Hematopoietic multipotent progenitor cell treated with erythropoietin and hydrocortisone succinate and interleukin-3 and kit ligand, for 4 days (in vitro differentiated cells): ENCODE results near the gene KCNH5.
"Not testable (repeated sequence)": the region's sequence is repeated elsewhere in the genome, so short reads cannot be mapped to it uniquely, and the experiment has no call there.

Experiments
- DNase-seq: peaks from one replicate; pipeline ENCODE4 v3.0.0-alpha.2; 2015

KCNH5 gene

DNA sequence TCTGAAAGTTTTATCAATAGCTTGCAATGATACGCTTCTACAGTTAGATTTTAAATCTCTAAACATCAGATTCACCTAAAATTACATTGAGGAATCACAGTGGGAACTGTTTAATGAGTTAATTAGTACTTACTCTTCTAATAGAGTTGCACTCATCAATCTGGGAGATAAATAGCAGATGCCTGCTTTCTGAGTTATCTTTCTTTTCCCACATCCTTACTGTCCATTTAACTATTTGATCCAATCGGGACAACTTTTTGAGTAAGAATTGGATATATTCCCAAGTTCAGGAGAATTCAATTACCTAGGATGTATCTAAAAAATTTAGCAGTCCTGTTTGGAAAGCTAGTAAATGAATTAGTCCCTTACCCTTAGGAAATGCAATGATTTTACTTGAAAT is 162.3 kb downstream of the KCNH5 start:
- DNase-seq: no peak

DNA sequence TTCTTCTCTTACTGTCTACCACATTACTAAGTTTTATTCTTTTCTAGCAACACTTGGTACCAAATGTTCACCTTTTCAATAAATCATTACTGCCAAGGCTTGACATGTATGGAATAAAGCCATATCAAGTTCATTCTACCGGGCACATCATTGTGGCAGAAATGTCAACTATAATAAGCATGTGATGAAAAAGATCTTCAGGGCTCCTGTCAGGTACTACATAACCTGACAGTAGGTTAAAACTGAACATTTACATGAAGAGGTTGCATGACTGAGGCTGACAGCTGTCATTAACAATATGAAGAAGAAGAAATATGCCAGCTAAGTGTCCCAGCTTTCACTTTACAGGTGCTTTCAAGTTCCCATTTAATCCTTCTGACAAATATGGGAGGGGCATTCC is 178.9 kb downstream of the KCNH5 start:
- DNase-seq: no peak

DNA sequence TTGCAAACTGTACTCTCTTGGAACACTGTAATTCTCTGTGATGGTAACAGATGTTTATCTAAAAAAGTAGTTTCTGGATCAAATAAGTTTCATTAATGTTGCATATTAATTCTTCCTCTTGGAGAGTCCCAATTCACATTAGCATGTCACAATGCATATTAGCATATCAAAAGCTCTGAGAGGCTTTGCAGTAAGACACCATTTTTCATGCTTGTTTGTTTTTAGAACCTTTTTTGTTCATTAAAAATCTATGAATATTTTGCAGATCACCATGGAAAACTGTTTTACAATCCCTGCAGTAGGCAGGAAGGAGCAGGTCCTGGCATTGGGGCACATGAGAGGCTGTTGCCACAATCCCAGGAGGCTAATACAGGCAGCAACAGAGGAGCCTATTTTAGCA is 180.7 kb downstream of the KCNH5 start:
- no peak for DNase-seq

DNA sequence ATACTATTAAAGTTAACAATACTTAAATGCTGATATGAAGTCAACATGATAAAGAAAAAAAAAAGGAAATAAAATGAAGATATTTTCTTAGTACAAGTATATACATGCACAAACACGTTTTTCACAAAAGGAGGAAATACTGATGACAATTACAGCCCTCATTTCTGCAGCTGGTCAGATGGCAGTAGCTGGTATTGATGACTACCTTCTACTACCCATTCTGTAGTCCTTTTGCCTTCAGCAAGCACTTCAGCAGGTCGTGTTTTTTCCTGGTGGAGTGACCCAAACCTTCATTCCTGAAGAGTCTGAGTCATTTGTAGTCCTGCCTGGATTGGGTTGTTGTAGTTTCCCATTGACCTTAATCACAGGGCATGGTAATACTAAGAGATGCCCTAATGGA is 187.2 kb downstream of the KCNH5 start:
- not testable (repeated sequence) for DNase-seq

DNA sequence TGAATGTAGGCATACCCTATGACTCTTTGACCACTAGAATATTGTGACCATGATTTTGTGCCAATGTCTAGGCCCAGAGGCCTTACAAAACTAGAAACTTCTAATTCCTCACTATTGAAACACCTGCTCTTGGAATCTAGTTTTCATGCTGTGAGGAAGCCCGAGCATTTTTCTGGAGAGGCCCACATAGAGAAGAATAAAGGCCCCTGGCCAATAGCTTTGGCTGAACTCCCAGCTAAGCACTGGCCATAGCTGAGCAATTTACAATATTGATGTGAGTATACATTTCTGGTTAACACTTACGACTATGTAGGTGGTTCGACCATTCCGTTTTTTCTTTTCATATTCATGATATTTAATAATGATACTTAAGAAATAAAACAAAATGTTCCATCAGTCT is 190.3 kb downstream of the KCNH5 start:
- no peak for DNase-seq

DNA sequence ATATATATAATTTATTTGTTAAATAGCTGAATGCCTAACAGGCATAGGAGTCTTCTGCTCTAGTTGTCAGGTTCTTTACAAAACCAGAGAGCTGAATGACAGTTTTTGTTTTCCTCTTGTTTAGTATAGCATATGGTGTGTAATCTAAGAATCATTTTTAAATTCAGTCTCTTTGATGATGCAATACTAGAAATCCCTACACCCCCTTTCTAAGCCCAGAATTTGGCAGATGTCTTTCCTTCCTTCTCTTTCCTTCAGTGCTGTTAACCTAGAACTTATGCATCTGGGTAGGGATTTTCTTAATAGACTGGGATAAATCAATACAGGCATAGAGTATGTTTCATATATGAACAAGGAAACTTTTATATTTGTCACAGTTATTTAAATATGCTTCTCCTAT is 198.1 kb downstream of the KCNH5 start:
- DNase-seq: no peak

DNA sequence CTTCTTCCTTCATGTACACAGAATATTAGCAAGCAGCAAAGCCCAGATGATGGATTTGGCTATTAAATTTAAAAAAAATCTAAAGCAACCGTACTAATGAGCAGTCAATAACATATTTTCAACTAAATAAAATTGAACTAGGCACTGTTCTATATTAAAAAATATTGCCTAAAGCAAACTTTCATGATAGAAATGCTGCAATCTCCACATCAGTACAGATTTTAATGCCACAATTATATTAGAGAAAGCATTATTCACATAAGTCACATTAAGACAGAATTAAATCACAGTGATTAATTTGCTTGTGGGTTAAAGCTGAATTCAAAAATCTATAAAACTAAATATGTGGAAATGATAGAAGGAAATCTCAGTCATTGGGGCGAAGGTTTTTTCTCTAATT is 200.7 kb downstream of the KCNH5 start:
- no peak for DNase-seq

DNA sequence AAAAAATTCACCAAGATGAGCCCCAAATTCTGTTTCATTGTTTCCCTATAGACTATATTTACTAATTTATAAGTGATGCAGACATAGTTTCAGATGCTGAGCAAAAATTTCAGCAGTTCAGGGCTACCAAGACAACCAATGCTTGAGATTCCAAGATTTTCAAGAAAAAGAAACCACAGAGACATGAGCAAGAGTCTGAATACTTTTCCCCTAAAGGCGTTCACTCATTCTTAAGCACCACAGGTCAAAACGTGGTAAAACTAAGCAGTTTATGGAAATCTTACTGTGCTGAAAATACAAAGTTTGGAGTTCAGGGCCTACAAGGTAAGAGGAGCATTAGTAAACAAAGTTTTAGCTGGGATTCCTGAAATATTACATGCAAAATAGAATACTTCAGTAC is 221.2 kb downstream of the KCNH5 start:
- no peak for DNase-seq

DNA sequence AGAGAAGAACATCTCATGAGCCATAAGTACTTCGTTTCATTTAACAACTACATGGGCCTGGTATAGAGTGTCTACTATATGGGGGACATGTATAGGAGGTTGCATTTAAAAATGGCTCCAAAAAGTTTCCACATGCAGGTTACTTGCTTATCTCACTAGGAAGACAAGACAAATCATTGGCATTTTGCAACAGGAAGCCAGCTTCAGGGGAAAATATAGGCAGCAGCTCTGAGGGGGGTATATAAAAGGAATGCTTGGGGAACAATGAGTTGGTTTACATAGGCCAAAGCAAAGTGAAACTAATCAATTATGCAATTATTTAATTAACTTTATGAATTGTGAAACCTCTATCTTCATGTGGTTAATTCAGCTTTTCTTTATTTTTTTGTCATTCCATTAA is 225.3 kb downstream of the KCNH5 start:
- DNase-seq: no peak

DNA sequence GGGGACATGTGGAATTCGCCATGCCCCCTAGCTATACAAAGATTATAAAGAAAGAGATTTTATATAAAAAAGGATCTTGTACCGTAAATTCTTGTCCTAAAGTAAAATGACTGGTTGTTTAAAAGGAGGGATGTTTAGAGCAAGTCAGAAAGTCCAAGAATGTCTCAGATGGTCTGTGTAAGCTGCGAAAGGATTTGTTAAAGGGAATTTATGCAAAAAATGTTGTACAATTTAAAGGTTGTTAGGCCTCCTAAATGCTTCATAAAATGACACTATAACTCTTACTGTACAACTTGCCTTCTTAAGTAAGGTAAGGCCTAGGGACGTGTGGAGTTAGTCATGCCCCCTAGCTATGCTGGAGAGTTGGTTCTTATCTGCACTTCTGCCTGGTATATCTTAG is 237.6 kb downstream of the KCNH5 start:
- DNase-seq: no peak

DNA sequence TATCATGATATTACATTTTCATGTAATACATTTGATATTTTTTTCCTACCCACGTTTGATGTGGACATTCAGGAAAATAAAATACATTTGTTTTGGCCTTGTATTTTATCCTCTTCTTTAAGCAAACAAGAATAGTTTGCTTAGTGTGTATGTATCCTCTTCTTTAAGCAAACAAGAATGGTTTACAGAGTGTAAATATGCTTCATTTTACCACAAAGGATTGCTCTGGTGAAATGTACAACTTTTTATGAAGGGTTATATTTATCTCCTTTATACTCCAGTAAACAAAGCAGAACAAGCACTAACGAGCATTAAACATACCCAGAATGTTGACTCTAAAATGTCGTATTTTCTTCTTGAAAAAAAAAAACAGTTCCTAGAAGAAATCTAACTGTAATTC is 244.7 kb downstream of the KCNH5 start:
- no peak for DNase-seq

DNA sequence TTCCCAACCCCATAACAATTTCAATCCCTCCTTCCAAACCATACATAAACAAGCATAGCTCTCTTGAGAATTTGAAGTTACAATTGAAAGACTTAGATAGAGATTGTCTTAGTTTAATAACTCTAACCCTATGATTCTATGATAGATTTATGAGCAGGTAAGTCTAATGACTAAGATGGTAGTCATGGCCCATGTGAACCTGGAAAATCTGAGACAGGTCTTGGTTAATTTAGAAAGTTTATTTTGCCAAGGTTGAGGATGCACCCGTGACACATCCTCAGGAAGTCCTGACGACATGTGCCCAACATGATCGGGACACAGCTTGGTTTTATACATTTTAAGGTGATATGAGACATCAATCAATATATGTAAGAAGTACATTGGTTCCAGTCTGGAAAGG is 248.8 kb downstream of the KCNH5 start:
- DNase-seq: no peak

DNA sequence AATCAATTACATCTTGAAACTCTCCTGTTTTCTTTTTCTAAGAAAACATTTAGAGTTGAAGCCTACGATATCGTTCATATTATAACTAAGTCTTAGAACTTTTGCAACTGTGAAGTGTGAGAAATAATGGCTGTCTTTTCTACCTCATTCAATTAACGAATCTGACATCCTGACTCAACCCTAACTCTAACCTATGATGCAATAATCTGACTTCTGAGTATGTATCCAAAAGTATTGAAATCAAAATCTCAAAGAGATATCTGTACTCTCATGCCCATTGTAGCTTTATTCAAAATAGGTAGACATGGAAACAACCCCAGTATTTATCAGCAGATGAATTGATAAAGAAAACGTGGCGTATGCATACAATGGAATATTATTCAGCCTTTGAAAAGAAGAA is 252.7 kb downstream of the KCNH5 start:
- DNase-seq: no peak

DNA sequence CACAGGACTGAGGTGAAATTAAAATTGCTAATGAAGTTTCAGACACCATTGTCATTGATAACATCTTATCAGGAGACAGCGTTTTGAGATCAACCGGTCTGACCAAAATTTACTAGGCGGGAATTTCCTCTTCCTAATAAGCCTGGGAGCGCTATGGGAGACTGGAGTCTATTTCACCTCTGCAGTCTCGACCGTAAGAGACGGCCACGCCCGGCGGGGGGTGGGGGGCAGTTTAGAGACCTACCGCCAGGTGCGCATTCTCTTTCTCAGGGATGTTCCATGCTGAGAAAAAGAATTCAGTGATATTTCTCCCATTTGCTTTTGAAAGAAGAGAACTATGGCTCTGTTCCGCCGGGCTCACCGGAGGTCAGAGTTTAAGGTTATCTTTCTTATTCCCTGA is 263.9 kb downstream of the KCNH5 start:
- DNase-seq: not testable (repeated sequence)

DNA sequence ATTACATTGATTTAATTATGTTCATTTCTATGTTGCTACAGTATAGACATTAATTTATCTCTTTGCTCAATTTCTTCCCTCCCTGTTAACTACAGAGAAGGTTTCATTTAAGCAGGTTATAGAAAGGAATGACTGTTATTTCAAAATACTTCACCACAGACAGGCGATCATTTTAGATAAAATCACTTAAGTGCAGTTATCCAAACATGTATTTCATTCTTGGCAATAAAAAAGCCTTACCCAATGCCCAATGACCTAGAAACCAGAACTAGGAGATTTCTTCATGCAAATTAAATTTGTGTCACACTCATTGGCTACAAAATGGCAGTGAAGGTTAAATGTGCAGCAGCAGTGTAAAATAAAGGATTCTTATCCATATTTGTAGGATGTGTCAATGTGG is 266.4 kb downstream of the KCNH5 start:
- DNase-seq: no peak

DNA sequence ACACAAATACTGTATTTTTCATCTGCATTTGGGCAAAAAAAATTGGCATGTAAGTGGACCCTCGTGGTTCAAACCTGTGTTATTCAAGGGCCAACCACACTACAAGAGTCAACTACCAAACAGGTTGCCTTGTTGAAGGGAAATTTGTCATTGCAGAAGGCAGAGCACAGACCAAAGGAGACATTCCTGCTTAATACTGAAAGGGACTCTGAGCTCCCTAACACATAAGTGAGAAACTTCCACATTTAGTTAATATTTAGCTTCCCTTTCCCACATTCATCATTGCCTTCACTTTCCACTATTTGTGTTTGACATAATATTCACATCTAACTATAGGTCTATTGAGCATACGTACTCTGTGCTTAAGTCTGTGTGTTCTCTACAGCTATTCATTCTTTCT is 266.9 kb downstream of the KCNH5 start:
- DNase-seq: no peak

DNA sequence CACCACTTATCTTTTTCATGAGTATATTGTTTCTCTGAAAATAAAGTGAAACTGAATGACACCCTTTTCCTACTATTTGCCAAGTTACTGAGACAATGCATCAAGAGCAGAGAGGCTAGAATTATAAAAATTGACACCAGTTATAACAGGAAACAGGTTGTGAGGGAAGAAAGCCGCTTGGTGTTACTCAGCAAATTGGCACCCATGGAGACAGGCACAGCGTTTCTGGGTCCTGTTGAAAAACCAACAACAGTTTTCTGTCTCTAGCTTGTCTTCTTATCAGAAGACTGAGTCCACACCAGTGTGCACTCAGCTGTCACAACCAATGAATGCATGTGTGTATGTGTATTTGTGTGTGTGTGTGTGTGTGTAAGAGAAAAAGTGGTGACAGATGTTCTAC is 267.7 kb downstream of the KCNH5 start:
- no peak for DNase-seq

DNA sequence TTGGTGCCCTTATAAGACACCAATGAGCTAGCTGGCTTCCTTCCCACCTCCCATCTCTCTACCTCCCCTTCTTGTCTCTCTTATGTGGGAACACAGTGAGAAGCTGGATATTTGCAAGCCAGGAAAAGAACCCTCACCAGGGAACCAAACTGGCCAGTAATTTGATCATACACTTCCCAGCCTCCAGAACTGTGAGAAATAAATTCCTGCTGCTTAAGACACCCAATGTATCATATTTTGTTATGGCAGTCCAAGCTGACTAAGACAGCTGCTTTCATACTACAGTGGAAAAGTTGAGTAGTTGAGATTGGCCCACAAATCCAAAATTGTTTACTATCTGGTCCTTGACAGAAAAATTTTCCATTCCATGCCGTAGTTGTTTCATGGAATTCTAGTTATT is 269.0 kb downstream of the KCNH5 start:
- no peak for DNase-seq

DNA sequence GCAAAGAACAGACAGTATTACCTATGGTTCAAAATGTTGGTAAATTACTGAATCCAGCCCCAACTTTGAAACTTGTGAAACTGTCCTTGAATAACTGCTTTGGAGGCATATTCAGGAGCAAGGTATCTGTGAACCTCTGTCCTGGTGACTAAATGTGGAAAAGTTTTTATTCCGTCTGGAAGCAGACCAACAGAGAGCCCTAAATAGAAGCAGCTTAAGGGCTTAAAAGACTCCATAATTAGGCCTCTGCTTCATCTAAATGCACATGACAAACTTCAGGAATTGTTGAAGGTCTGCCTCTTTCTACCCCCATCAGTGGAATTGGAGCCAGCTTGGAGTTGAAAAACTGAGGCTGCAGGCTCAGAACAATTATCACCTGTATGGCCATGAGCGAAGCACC is 276.5 kb downstream of the KCNH5 start:
- DNase-seq: no peak

DNA sequence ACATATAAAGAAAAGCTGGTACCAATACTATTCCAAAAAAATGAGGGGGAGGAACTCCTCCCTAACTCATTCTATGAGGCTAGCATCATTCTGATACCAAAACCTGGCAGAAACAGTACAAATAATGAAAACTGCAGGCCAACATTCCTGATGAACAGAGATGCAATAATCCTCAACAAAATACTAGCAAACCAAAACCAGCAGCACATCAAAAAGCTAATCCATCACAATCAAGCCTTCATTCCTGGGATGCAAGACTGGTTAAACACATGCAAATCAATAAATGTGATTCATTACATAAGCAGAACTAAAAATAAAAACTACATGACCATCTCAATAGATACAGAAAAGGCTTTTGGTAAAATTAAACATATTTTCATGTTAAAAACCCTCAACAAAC is 281.3 kb downstream of the KCNH5 start:
- no peak for DNase-seq

DNA sequence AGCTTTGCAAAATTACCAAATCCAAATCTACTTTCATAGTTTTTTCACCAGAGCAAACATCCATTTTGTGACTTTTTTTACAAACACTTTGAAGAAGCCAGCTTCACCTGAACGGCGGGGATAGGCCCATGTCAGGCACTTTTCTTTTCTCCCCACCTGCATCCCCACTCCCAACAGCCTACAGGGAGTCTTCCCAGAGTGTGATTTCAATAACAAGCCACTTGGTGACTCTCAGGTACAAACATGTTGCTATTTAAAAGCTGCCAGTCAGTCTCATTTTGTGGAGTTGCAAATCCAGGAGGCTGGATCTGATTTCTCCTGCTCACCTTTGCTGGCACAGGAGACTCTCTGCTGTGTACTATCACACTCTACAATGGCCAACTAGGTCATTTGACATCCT is 285.5 kb downstream of the KCNH5 start:
- DNase-seq: no peak

DNA sequence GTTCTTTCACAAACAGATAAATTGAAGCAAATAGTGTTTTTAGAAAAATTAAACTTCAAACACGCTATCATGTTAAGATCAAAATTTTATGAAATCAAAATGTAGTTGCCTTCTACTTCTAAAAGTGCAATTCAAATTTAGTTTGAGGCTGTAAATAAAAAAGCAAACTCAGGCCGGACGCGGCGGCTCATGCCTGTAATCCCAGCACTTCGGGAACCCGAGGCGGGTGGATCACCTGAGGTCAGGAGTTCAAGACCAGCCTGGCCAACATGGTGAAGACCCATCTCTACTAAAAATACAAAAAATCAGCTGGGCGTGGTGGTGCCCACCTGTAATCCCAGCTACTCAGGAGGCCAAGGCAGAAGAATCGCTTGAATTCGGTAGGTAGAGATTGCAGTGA is 298.4 kb downstream of the KCNH5 start:
- not testable (repeated sequence) for DNase-seq

DNA sequence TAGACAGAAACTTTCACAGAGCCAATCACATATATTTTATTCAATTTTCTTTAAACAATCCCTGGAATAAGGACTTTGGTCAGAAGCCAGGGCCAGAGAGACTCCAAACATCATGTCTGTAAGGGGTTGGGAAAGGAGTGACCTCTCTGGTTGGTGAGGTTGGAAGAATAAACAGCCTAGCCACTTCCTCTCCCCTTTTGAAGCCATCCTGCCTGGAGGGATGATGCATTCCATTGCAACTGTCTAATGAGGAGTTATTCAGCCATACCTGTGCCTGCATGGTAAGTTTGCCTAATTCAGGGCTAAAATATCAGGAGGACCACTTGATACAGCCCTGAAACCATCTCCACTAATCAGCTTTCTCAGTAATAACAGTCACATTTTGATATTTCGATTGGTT is 299.8 kb downstream of the KCNH5 start:
- no peak for DNase-seq

DNA sequence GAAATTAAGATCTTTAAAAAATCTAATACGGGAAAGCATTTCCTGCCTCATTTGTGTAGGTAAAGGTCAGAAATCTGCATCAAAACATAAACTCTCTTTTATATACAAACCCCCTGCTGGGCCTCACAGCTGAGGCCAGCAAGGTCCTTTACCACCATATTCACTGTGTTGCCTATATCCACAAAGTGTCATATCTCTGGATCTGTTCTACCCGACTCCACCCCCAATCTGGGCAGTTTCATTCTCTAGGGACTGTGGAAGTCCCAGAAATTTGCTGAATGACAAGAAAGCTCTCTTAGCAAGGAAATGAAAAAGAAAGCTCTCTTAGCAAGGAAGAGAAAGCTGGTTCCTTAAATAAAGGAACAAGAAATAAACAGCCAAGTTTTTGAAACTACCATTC is 301.7 kb downstream of the KCNH5 start:
- DNase-seq: no peak

DNA sequence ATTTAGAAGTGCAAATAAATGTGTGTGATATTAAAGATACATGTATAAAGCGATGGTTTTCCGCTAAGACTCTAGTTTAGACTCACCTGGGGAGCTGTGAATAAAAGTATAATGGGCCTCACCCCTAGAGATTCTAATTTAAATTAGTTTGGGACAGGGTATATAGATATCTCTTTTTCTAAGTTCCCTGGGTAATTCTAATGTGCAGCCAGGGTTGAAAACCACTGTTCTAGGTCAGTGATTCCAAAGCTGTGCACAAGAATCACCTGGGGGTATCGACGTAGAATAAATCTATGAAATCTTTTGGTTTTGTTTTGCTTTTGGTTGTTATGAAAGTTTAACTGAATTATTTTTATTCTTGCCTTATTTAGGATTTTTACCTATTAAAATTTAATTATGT is 302.1 kb downstream of the KCNH5 start:
- no peak for DNase-seq

DNA sequence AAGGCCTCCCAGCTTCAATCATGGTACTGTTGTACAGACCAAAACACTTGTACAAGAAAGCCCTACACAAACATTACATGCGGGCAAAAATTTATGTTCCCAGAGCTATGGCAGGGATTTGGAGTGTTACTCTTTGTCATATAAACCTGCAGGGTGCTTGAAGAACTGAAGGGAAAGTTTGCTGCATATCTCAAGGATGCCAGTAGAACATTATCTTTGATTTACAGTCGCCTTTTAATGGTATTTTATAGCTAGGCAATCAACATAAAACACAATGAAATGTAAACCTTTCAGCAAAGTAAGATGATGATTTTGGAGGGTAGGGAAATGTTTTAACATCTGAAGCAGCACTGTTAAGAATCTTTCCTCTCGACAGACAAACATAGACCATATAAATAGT is 305.6 kb downstream of the KCNH5 start:
- no peak for DNase-seq
